NCI-H2171 treated with DMSO at 0.1 percent for 48 hours (cell line): ENCODE data around the gene RASSF3.

Source experiments
- DNase-seq: peaks from one replicate; lab custom pipeline; 2025; lab: John Stamatoyannopoulos, UW

The RASSF3 gene

DNA sequence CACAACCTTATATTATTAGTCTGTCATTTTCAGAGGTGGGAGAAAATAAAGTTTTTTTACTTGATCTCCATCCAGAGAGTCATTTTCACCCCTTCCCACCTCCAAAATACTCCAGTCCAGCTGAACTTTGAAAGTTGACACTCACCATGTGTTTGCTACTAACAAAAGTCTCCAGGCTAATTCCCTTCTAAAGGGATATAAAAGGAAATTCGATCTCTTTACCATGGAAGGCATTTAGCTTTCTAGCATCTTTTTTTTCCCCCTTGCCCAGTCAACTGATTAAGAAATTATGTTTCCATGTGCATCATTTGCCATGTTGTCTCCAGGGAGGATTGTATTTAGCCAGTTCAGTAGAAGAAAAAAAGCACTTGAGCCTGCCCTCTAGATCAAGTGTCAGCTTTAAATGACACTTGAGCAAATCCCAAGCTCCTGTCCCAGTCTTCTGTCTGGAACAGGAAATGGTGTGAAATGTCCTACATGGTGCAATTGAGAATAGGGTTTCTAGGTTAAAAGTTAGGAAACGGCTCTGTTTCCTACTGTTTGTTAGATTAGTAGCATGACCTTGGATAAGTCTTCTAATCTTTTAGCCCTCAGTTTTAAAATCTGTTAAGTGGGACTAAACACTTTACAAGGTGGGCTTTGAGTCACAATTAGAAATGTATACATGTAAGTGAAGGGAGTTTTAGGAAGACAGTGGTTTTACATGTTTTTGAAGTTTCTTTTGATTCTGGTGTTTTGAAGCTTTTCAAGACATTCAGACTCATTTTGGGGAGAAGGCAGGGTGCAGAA, 81.7 kb downstream of the RASSF3 start:
- DNase-seq = peak; percentile 100

DNA sequence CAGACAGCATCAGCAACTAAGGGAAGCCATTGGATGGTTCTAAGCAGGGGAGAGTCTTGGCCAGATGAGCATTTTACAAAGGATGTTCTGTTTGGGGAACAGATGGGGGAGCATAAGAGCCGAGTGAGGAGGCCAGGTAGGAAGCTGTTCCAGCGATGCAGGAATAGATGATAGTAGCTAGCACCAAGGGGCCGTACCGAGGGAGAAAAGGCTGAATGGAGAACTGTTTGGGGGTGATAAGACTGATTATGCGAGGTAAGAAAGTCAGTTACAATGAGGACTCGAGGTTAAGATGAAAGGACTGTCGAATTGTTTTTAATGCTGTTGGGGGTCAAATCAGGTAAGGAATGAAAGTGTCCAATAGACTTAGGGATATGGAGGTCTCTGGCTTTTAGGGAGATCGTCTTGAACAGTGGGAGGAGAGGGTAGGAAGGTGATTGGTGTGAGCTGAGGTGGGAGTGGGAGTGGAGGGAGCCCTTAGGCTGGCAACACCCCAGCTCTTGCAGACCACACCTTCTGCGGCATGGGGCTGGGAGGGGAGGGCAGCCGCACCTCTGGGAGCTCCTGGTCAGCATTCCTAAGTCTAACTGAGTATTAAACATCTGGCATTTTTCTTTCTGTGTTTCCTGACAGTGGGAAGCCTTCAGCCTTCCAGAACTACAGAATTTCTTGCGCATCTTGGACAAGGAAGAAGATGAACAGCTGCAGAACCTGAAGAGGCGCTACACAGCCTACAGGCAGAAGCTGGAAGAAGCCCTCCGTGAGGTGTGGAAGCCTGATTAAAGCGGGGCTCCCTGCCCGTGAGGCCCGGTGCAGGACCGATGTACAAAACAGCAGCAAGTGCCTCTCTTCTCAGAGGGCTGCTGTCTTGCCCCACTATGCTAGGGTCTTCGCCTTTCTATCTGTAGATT, 84.1 kb downstream of the RASSF3 start:
- peak; percentile 42 for DNase-seq

DNA sequence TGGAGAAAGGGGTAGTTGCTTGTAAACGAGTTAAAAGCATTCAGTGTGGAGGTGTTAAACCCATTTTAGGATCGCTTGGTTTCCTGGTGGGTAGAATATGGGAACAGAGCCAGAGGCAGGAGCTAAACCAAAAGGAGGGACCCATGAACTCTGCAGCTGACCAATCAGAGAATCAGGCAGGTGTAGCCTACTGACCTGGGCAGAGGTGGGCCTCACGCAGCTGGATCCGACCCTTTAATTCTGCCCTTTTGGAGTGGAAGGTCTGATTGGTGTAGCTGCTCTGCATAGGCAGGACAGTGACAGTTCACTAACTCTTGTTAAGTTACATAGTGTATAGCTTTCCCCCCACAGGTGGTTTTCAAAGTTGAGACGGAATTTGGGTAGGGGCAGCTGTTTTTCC, 85.3 kb downstream of the RASSF3 start:
- no peak for DNase-seq

DNA sequence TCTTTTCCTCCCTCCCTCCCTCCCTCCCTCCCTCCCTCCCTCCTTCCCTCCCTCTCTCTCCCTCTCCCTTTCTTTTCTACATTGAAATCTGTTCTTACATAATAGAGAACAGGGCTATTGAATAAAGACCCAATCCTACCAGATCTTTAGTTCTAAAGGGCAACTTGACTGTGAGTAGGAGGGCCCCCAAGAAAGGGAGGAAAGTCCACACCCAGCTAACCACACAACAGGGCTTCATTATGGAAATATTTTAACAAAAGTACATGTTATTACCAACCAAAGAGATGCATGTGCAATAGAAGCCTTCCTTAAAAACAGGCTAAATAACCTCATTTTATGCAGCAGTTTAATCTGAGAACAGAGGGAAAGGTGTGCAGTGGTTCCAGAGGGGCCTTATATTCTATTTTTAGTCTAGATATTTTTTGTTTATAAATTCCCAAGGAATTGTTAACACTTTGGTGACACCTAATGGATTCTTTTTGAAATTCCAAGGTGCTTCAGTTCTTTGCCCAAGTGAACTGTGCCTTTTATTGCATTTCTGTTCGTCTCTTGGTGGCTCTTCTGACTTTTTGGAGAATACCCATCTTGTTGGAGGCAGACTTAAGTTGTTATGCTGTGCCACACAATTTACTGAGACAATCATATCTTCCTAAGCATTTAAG, 85.9 kb downstream of the RASSF3 start:
- peak; percentile 73 for DNase-seq

DNA sequence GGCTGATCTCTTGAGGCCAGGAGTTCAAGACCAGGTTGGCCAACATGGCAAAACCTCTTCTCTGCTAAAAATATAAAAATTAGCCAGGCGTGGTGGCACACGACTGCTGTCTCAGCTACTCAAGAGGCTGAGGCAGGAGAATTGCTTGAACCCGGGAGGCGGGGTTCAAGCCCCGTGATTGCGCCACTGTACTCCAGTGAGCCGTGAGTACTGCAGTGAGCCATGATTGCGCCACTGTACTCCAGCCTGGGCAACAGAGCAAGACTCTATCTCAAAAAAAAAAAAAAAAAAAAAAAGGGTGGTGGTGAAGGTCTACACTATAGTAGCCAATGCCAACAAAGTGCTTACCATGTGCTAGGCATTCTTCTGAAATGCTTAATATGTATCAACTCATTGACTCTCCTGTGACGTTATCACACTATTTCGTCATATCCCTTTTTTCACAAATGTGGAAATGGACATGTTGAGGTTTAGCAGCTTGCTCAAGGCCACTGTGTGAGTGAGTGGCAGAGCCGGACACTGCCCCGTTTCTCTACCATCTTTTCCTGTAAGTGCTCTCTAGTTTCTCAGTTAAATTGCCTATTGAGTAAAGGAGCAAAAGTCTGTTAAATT, 89.3 kb downstream of the RASSF3 start:
- no peak for DNase-seq

DNA sequence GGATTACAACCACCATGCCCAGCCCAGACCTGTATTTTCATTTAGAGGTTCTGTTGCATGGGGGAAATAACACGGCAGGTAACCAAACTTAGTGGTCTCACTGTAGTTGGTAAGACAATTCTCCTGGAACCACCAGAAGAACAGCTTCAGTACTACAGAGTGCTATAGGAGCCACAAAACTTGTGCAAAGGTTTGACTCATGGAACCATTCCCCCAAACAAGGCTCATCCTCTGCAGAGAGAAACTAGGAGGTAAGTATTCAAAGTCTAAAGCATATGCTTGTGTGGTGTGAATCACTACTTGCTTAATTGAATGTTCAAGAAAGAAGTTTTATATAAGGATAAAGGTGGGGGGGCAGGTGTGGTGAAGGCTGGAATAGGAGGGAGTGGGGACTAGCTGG, 90.2 kb downstream of the RASSF3 start:
- no peak for DNase-seq

DNA sequence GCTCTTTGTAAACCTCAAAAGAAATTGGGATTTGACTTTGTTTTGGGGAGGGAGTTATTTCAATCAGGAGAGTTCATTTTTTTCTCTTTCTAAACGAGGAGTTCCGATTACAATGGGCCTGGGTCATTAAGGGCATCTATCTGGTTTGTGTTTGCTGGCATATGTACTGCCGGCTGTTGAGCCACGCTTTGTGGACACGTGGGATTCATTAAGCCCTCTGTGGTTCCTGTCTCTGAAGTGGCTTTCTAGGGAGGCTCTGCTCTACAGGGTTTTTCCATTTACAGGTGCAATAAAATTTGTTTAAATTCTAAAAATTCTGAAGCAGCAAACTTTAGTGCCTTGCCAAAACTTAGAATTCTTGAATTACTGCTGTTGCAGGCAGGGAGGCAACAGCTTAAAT, 91.0 kb downstream of the RASSF3 start:
- peak; percentile 61 for DNase-seq

DNA sequence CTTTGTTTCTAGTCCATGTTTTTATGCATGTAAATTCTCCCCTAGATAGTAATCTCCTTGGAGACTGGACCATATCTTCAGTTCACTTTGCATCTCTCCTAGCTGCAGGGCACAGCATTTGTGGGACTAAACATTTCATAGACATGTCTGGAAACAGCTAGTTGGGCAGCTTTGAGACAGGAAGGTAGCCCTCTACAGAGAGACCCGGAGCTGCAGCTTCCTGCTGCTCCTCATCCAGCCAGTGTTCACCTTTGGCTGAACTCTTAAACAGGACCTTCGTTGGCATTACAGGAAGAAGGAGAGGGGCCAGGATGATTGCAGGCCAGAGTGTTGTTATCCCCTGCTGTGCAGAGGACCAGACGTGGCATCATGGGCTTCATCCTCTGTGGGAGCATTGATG, 96.0 kb downstream of the RASSF3 start:
- no peak for DNase-seq

DNA sequence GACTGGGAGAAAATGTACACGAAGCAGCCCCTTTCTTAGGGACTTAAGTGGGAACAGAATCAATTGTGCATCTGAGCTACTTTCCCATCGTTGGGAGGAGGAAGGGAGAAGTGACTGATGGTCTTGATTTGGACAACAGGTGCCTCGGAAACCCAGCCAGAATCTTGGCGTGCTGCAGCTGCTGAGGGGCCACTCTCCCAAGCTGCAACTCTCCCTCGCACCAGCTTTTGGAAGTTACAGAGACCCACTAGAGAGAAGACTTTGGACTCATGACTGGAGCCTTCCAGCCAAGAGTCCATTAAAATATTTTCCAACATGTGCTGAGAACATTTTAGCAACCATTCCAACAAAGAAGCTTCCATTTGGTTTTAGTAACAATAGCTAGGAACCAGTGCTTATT, 96.6 kb downstream of the RASSF3 start:
- no peak for DNase-seq

DNA sequence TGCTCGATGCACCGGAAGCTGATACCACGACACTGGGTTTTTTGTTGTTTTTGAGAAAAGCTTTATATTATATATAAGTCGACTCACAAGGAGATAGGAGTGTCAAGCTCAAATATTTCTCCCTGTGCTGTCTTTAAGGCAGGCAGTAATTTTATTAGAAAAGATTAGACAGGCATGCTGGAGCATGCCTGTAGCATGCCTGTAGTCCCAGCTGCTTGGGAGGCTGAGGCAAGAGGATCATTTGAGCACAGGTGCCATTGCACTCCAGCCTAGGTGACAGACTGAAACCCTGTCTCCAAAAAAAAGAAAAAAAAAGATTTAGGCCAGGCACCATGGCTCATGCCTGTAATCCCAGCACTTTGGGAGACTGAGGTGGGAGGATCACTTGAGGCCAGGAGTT, 97.1 kb downstream of the RASSF3 start:
- DNase-seq = peak; percentile 55

DNA sequence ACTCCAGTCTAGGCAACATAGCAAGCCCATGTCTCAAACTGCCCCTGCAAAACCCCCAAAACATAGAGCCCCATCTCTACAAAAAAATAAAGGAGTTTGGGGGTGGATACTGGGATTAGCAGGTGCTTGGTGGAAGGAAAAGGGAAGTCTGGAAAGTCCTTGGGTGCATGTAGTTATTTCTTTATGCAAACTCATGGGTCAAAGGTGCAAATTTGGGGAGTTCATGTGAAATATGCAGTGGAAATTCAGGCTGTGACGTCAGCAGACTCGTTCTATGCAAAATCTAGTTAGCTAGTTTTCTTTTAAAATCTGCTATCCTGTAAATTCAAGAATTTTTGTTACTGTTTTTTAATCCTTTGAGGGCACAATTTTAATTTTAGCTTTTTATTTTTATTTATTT, 97.6 kb downstream of the RASSF3 start:
- no peak for DNase-seq

DNA sequence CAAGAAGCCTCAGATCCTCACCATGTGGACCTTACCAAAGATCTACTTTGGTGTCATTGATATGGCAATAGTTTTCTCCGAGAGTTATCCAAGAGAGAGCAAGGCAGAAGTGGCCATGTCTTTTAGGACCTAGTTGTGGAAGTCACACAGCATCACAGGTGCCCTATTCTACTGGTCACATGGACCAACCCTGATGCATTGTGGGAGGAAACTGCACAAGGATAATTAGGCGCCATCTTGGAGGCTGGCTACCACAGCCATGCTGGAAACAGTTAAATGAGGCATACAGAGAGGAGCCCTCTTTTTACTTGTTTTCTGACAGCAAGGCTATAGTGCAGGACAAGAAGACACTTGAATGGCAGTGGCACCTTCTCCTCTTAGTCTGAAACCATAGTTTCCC, 99.1 kb downstream of the RASSF3 start:
- DNase-seq = no peak

DNA sequence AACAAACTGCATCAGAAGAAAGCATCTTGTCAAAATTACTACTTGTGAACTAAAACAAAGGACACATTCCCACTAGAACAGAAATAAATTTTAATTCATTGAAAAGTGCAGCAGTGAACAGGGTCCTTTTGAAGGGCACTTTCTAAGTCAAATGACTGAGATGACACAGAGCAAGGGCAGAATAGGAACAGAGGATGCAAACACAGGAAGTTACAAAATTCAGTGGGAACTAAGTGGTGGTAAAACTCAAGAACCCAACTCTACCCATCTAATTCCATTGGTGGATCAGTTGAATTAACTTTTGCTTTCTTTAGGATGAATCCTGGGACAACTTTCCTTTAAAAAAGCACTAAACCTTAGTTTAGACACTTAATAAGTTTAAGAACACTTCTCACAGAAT, 103.1 kb downstream of the RASSF3 start:
- no peak for DNase-seq

DNA sequence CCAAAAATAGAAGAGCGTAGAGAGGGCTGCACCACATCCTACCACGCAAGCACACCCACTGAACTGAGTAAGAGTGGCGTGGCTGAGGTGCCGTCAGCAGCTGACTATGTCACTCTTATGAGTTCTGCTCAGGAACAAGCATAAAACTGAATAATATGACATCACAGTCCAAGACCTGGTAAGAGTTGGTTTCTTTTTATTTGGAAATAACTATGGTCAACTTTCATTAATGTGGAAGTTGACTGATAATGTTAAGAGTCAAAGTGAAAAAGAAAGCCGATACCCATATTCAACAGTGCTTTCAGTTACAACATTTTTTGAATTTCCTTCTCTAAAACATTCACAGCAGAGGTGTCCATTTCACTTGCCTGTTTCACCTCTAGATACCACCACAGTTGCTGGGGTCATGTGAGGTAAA, 104.3 kb downstream of the RASSF3 start:
- DNase-seq = no peak

DNA sequence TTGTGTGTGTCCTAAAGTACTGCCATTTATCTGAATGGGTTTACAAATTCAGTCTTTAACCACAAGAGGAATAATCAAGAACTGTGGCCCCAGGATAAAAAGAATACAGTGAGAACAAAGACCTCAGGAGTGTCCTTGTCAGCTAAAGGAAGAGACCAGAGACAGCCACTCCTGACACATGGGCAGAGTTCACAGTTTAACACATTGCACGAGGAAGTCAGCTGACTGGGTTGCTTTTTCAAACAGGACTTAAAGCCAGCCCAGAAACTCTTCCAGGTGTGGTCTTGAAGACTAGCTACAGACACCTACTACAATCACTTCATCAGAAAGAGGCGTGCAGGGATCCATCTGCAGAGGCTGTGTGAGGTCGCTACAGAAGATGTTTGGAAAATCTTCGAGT, 106.1 kb downstream of the RASSF3 start:
- DNase-seq = no peak

DNA sequence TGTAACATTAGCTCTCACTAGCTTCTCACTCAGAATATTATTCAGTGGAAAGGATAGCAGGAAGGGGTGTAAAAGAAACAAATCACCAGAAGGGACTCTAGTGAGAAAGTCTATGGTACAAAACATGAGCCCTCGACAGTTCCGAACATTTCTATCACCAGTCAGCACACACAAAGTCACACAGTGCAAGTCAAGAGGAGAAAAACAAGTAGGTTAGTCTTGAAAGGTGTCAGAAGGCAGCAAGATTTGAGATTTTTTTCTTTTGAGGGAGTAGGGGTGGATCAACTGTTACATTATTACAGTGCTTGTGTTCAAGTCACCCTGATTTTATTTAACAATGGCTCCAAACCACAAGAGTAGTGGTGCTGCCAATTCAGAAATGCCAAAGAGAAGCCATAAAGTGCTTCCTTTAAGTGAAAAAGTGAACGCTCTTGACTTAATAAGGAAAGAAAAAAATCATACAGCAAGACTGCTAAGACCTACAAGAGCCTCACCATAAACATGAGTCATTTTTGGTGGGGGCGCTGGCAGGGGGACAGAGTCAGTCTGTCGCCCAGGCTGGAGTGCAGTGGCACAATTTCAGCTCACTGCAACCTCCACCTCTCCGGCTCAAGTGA, 106.7 kb downstream of the RASSF3 start:
- DNase-seq = no peak

DNA sequence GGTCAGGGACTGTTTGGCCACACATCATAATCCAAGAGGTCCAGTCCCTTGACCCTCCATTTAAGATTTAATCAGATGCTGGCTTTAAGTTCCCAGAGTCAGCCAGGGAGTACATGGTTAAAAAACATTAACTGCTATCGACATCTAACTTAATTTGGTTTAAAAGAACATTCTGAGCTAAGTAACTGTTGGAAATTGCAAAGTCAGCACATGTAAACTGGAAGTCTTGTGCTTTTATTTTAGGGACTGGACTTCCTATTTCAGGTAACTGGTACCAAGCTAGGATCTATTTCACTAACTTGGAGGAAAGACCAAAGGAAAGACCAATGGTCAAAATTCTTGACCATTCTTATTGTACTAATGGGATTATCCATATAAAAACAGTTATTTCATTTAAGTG, 108.4 kb downstream of the RASSF3 start:
- DNase-seq = no peak

DNA sequence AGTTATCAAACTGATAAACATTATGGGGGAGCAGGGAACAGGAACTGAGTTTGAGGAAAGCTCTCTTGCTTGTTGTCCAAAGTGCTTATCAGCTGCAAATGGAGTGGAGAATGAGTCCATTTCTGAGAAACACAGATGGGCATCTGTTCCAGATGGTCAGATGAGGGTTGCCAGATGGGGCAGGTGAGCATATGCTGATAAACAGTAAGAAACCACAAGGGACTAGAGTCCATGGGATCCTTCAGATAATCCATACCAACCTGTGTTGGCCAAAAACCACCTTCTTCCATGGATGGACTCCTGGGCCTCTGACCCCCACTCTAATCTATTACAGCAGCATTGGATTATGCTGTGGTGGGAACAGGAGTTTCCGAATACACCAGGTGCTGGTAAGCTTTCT, 110.6 kb downstream of the RASSF3 start:
- peak; percentile 77 for DNase-seq

DNA sequence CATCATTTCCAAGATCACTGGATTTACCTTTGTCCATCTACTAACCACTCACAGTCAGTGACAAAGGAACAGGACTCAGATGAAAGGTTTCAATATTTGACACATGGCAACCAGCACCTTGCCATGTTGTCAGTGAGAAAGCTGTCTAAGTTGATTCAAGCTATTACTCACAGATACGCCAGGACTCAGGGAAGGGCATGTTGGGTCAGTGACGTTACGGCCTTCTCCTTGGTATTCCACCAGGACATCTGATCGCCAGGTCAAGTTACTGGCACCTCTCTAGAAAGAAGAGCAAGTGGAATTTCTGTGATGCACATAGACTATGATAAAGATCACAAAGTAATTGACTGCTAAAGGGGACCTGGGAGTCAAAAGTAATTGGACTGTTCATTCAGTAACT, 112.5 kb downstream of the RASSF3 start:
- DNase-seq = no peak

DNA sequence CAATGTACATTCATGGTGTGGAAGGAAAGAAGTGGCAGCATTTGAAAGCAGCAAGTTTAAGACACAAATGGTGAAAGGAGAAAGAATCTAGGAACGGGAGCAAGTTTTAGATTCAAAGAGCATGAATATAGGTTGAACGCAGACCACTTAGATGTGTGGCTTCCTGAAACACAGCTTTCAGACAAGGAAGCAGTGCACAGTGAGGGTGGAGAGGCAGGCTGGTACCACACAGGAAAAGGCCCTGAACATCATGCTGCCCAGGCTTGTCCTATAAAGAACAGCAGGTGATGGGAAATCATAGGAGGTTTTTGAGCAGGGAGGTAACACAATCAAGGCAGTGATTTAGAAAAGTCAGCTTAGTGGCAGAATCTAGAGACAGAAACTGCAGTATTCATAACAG, 113.3 kb downstream of the RASSF3 start:
- peak; percentile 48 for DNase-seq

DNA sequence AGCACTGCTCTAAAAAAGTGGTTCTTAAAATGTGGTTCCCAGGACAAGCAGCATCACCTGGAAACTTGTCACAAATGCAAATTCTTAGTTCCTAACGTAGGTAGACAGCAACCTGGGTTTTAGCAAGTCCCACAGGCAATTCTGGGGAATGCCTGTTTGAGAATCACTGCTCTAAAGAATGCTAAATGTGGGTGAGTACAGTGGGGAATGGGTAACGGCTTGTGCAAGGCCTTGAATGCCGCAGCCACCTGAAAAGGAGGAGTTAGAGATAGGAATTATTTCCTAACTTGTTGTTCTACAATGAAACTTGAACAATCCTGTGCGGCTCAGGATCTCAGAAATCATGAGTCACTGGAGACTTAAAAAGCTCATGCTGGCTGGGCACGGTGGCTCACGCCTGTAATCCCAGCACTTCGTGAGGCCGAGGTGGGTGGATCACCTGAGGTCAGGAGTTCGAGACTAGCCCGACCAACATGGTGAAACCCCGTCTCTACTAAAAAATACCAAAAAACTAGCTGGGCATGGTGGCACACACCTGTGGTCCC, 114.0 kb downstream of the RASSF3 start:
- no peak for DNase-seq
